ENCODE data around the gene DDIAS.
A peak's percentile ranks its signal among the peaks of the same experiment; 100 is the strongest.
"Not testable (repeated sequence)": the region's sequence is repeated elsewhere in the genome, so short reads cannot be mapped to it uniquely, and the experiment has no call there.

The DDIAS gene

GRCh38 chr11:82903843-82904586 lies 2.5 kb downstream of the DDIAS start:
- peak; percentile 74 for DNase-seq (ENCODE audit: low read depth)
- H3K4me3 ChIP-seq (ENCODE audit: low read length): no peak overlapping the region
- TF ChIP-seq, protein P1, sequence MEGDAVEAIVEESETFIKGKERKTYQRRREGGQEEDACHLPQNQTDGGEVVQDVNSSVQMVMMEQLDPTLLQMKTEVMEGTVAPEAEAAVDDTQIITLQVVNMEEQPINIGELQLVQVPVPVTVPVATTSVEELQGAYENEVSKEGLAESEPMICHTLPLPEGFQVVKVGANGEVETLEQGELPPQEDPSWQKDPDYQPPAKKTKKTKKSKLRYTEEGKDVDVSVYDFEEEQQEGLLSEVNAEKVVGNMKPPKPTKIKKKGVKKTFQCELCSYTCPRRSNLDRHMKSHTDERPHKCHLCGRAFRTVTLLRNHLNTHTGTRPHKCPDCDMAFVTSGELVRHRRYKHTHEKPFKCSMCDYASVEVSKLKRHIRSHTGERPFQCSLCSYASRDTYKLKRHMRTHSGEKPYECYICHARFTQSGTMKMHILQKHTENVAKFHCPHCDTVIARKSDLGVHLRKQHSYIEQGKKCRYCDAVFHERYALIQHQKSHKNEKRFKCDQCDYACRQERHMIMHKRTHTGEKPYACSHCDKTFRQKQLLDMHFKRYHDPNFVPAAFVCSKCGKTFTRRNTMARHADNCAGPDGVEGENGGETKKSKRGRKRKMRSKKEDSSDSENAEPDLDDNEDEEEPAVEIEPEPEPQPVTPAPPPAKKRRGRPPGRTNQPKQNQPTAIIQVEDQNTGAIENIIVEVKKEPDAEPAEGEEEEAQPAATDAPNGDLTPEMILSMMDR (IDR thresholded peaks at IDR 0.05; ENCODE audit: insufficient read depth, low read depth, low read length, missing control alignments): no peak

DNA sequence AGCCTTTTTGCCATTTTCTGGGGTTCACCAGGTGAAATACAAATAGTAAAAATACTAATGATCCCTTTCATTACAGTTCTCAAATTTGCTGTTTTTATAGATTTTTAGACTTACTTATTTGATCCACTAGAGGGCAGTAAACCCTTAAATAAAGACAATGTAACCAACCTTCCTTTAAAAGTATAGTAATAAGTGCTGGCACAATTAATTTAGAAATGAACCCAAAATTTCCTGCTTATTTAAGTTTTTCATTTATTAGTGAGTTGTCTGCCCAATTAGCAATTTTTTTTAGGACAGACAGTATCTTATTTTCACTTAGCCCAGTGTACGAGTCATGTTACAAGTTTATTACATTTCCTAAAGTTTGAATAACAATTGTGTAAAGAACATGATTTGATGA lies 4.7 kb downstream of the DDIAS start:
- TF ChIP-seq, protein P1 (IDR thresholded peaks at IDR 0.05; ENCODE audit: insufficient read depth, low read depth, low read length, missing control alignments): peak; percentile 26
- peak; percentile 32 for DNase-seq (ENCODE audit: low read depth)
- no peak overlapping the region for H3K4me3 ChIP-seq (ENCODE audit: low read length)

GRCh38 chr11:82906931-82907330 lies 5.4 kb downstream of the DDIAS start:
- H3K4me3 ChIP-seq (ENCODE audit: low read length): no peak overlapping the region
- TF ChIP-seq, protein P1 (IDR thresholded peaks at IDR 0.05; ENCODE audit: insufficient read depth, low read depth, low read length, missing control alignments): no peak
- no peak for DNase-seq (ENCODE audit: low read depth)

DNA sequence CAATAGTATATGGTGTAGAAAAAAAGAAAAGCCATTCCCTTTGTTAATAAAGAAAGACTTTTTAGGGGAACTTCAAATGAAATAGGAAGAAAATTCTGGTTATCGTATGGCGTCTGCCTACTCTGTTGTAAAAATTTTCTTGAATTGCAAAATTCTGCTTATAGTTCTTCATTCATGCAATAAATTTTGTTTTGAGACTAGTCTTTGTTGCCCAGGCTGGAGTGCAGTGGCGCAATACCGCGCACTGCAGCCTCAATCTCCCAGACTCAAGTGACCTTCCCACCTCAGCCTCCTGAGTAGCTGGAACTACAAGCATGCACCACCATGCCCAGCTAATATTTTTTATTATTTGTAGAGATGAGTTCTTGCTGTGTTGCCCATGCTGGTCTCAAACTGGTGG lies 5.8 kb downstream of the DDIAS start:
- TF ChIP-seq, protein P1 (IDR thresholded peaks at IDR 0.05; ENCODE audit: insufficient read depth, low read depth, low read length, missing control alignments): no peak
- no peak overlapping the region for H3K4me3 ChIP-seq (ENCODE audit: low read length)
- DNase-seq (ENCODE audit: low read depth): no peak

GRCh38 chr11:82908311-82908710 lies 6.8 kb downstream of the DDIAS start:
- TF ChIP-seq, protein P1 (IDR thresholded peaks at IDR 0.05; ENCODE audit: insufficient read depth, low read depth, low read length, missing control alignments): no peak
- DNase-seq (ENCODE audit: low read depth): no peak
- H3K4me3 ChIP-seq (ENCODE audit: low read length): no peak overlapping the region

DNA sequence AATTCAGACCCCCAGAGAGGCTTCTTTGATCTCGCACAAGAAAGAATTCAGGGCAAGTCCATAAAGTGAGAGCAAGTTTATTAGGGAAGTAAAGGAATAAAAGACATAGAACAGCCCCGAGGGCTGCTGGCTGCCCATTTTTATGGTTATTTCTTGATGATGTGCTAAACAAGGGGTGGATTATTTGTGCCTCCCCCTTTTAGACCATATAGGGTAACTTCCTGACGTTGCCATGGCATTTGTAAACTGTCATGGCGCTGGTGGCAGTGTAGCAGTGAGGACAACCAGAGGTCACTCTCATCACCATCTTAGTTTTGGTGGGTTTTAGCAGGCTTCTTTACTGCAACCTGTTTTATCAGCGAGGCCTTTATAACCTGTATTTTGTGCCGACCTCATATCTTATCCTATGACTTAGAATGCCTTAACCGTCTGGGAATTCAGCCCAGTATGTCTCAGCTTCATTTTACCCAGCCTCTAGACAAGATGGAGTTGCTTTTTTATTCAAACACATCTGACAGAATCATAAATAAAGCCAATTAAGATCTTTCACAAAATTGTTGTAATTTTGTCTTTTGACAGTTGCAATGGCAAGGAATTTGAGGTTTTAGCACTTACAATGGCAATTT lies 7.6 kb downstream of the DDIAS start:
- DNase-seq (ENCODE audit: low read depth): no peak
- TF ChIP-seq, protein P1 (IDR thresholded peaks at IDR 0.05; ENCODE audit: insufficient read depth, low read depth, low read length, missing control alignments): no peak

GRCh38 chr11:82919786-82920185 lies 18.2 kb downstream of the DDIAS start:
- H3K4me3 ChIP-seq (ENCODE audit: low read length); DNase-seq (ENCODE audit: low read depth): not testable (repeated sequence)

More for the DNA sequence above, 7.6 kb downstream of the DDIAS start:
- H3K4me3 ChIP-seq (ENCODE audit: low read length): no peak overlapping the region

GRCh38 chr11:82920227-82920626 lies 18.7 kb downstream of the DDIAS start:
- DNase-seq (ENCODE audit: low read depth); H3K4me3 ChIP-seq (ENCODE audit: low read length): not testable (repeated sequence)

DNA sequence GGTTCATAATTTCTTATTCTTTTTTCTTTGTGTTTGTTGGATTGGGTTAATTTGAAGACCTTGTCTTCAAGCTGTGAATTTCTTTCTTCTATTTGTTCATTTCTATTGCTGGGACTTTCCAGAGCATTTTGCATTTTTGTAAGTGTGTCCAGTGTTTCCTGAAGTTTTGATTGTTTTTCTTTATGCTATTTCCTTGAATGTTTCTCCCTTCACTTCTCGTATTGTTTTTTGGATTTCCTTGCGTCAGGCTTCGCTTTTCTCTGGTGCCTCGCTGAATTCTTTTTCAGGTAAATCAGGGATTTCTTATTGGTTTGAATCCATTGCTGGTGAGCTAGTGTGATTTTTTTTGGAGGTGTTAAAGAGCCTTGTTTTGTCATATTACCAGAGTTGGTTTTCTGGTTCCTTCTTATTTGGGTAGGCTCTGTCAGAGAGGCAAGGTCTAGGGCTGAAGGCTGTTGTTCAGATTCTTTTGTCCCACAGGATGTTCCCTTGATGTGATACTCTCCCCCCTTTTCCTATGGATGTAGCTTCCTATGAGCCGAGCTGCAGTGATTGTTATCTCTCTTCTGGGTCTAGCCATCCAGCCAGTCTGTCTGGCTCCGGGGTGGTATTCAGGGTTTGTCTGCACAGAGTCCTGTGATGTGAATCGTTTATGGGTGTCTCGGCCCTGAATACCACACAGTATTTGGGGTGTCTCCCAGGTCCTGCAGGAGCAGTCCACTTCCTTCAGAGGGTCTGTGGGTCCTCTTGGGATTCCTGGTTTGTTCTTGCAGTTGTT lies 21.0 kb downstream of the DDIAS start:
- H3K4me3 ChIP-seq (ENCODE audit: low read length); DNase-seq (ENCODE audit: low read depth): not testable (repeated sequence)
